ENCODE measurements around the gene C9orf50.

C9orf50 gene

GRCh38 chr9:129643706-129644105 is 22.8 kb upstream of the C9orf50 start:
- H2AFZ ChIP-seq (ENCODE audit: low read length) = no peak overlapping the region
- no peak for DNase-seq
- TF ChIP-seq CTCF (IDR thresholded peaks at IDR 0.05; ENCODE audit: low read length) (no peak), EZH2phosphoT487 (IDR thresholded peaks at IDR 0.05; ENCODE audit: low read length) (no peak), EZH2 (optimal IDR thresholded peaks at IDR 0.05; ENCODE audit: low read depth, low read length) (no peak)
- no peak overlapping the region for H3K9ac ChIP-seq (ENCODE audit: low read length)
- H3K36me3 ChIP-seq (replicated peaks; ENCODE audit: insufficient read depth, low read length) = no peaks in the 10 kb centered on the region
- H3K27ac ChIP-seq (ENCODE audit: low read length) = no peak overlapping the region
- peaks cover 48% of the 10 kb centered on the region for H3K27me3 ChIP-seq (replicated peaks; ENCODE audit: insufficient read depth, low read length)
- H3K4me3 ChIP-seq (ENCODE audit: low read length) = no peak overlapping the region
- no peaks in the 10 kb centered on the region; the same call in 1 of the 2 replicates for H4K20me1 ChIP-seq (ENCODE audit: insufficient read depth, low read length)
- H3K9me2 ChIP-seq (replicated peaks; ENCODE audit: insufficient read depth, low read length) = no peaks in the 10 kb centered on the region
- H3K4me2 ChIP-seq (ENCODE audit: low read depth, low read length) = no peak overlapping the region
- no peaks in the 10 kb centered on the region for H3K9me3 ChIP-seq (replicated peaks; ENCODE audit: insufficient read depth, low read length)
- peaks cover 6% of the 10 kb centered on the region; the same call in 1 of the 2 replicates for H3F3A ChIP-seq (ENCODE audit: insufficient read depth, low read length)
- peaks cover 9% of the 10 kb centered on the region for H3K4me1 ChIP-seq (ENCODE audit: low read length)
- peaks cover 29% of the 10 kb centered on the region for H3K79me2 ChIP-seq (ENCODE audit: low read length)

DNA sequence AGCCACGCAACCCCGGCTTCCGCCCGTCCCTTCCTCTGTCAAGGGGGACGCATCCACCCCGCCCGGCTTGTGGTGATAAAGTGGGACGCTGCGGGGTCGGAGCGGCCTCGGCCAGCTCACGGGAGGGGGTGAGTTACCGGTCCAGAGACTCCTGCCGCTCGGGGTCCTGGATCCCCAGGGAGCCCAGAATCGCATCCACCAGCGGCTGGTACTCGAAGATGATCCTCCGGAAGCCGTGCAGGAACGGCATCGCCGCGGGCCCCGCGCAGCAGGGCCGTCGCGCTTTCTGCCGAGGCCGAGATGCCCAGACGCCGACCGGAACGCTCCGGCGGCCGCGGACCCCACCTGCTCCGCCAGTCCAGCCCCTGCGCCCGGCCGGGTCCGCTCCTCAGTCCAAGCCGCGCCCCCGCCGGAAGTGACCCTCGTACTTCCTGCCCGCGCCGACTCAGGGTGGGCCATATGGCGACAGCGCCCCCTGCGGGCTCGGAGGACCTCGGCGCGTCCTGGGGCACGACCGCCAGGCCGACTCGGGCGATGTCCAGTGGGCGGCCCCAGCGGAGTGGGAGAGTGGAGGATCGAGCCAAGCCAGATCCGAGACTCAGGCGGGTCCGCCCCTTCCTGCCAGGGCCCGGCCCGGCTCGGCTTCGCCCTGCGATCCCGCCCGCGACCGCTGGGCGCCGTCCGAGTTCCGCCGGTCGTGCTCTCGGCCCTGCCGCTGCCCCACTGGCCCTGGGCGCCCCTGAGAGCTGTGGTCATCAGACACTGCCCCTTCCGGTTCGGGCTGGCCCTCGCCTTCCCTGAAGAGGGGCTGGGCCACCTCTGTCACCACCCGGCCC is 21.1 kb upstream of the C9orf50 start, which contains the start of gene ASB6:
TSS of gene ASB6 (minus strand) at position 402 of the 836 bp plus-strand sequence. CDS start at position 250, 152 bp downstream.
- H3F3A ChIP-seq (ENCODE audit: insufficient read depth, low read length) = peaks cover 6% of the 10 kb centered on the region; the same call in 1 of the 2 replicates
- no peaks in the 10 kb centered on the region for H3K36me3 ChIP-seq (replicated peaks; ENCODE audit: insufficient read depth, low read length)
- peak within 1 kb of the TSS; percentile 99 for H3K4me3 ChIP-seq (ENCODE audit: low read length)
- TF ChIP-seq CTCF (IDR thresholded peaks at IDR 0.05; ENCODE audit: low read length) (peak; percentile 96), EZH2phosphoT487 (IDR thresholded peaks at IDR 0.05; ENCODE audit: low read length) (no peak), EZH2 (optimal IDR thresholded peaks at IDR 0.05; ENCODE audit: low read depth, low read length) (no peak)
- no peaks in the 10 kb centered on the region for H3K9me2 ChIP-seq (replicated peaks; ENCODE audit: insufficient read depth, low read length)
- peaks cover 37% of the 10 kb centered on the region for H3K27me3 ChIP-seq (replicated peaks; ENCODE audit: insufficient read depth, low read length)
- H3K4me1 ChIP-seq (ENCODE audit: low read length) = peaks cover 9% of the 10 kb centered on the region
- peak within 1 kb of the TSS; percentile 97 for H2AFZ ChIP-seq (ENCODE audit: low read length)
- DNase-seq = peak; percentile 97
- peak within 1 kb of the TSS; percentile 98 for H3K4me2 ChIP-seq (ENCODE audit: low read depth, low read length)
- peak within 1 kb of the TSS; percentile 88 for H3K9ac ChIP-seq (ENCODE audit: low read length)
- H3K79me2 ChIP-seq (ENCODE audit: low read length) = peaks cover 29% of the 10 kb centered on the region
- no peaks in the 10 kb centered on the region; the same call in 1 of the 2 replicates for H4K20me1 ChIP-seq (ENCODE audit: insufficient read depth, low read length)
- no peak within 1 kb of the TSS; the same call in 1 of the 2 replicates for H3K27ac ChIP-seq (ENCODE audit: low read length)
- no peaks in the 10 kb centered on the region for H3K9me3 ChIP-seq (replicated peaks; ENCODE audit: insufficient read depth, low read length)

- Histone ChIP-seq H3K4me3 (ENCODE audit: low read length) (peak overlapping the region; percentile 99), H3K27me3 (replicated peaks; ENCODE audit: insufficient read depth, low read length) (peaks cover 28% of the 10 kb centered on the region), H3K4me1 (ENCODE audit: low read length) (peaks cover 9% of the 10 kb centered on the region), H3K4me2 (ENCODE audit: low read depth, low read length) (peak overlapping the region; percentile 98), H2AFZ (ENCODE audit: low read length) (peak overlapping the region; percentile 91; the same call in 1 of the 2 replicates), H3F3A (ENCODE audit: insufficient read depth, low read length) (peaks cover 6% of the 10 kb centered on the region; the same call in 1 of the 2 replicates), H3K79me2 (ENCODE audit: low read length) (peaks cover 29% of the 10 kb centered on the region), H4K20me1 (ENCODE audit: insufficient read depth, low read length) (no peaks in the 10 kb centered on the region; the same call in 1 of the 2 replicates), H3K9me3 (replicated peaks; ENCODE audit: insufficient read depth, low read length) (no peaks in the 10 kb centered on the region), H3K36me3 (replicated peaks; ENCODE audit: insufficient read depth, low read length) (no peaks in the 10 kb centered on the region), H3K27ac (ENCODE audit: low read length) (no peak overlapping the region; the same call in 1 of the 2 replicates), H3K9me2 (replicated peaks; ENCODE audit: insufficient read depth, low read length) (no peaks in the 10 kb centered on the region), H3K9ac (ENCODE audit: low read length) (peak overlapping the region; percentile 88)
- no peak for DNase-seq
- TF ChIP-seq EZH2 (optimal IDR thresholded peaks at IDR 0.05; ENCODE audit: low read depth, low read length) = no peak
These were observed 20.2 kb upstream of the C9orf50 start for GRCh38 chr9:129640871-129641749.
